GM21529 (cell line): ENCODE results near the gene PRUNE2.

ENCODE experiments used
- ATAC-seq: cut with Tn5 transposase; IDR thresholded peaks from one replicate; pipeline ENCODE4 v1.9.1; 2021; ENCODE audit not compliant: unreplicated experiment

PRUNE2 gene

GRCh38 chr9:76630916-76631315 is 275.0 kb downstream of the PRUNE2 start:
- ATAC-seq: no peak

GRCh38 chr9:76629205-76629990 is 276.5 kb downstream of the PRUNE2 start:
- no peak for ATAC-seq

GRCh38 chr9:76628155-76628554 is 277.8 kb downstream of the PRUNE2 start:
- no peak for ATAC-seq

- no peak for ATAC-seq
Measured at GRCh38 chr9:76626980-76627379, 278.9 kb downstream of the PRUNE2 start.

GRCh38 chr9:76626141-76626540 is 279.8 kb downstream of the PRUNE2 start:
- ATAC-seq: no peak

GRCh38 chr9:76624391-76625048 is 281.4 kb downstream of the PRUNE2 start:
- peak; percentile 97 for ATAC-seq

GRCh38 chr9:76620996-76621395 is 284.9 kb downstream of the PRUNE2 start:
- ATAC-seq: no peak

GRCh38 chr9:76620581-76620980 is 285.3 kb downstream of the PRUNE2 start:
- no peak for ATAC-seq

- no peak for ATAC-seq
Measured at GRCh38 chr9:76619640-76620039, 286.3 kb downstream of the PRUNE2 start.

- no peak for ATAC-seq
Measured at GRCh38 chr9:76619197-76619596, 286.7 kb downstream of the PRUNE2 start.

- no peak for ATAC-seq
Measured at GRCh38 chr9:76618762-76619161, 287.2 kb downstream of the PRUNE2 start.

- ATAC-seq: no peak
Measured at GRCh38 chr9:76617497-76618175, 288.3 kb downstream of the PRUNE2 start.

- ATAC-seq: no peak
Measured at GRCh38 chr9:76616780-76617179, 289.1 kb downstream of the PRUNE2 start.

GRCh38 chr9:76615177-76615603 is 290.7 kb downstream of the PRUNE2 start:
- no peak for ATAC-seq

GRCh38 chr9:76613974-76614373 is 291.9 kb downstream of the PRUNE2 start:
- ATAC-seq: no peak

GRCh38 chr9:76613150-76613781 is 292.6 kb downstream of the PRUNE2 start:
- no peak for ATAC-seq

- no peak for ATAC-seq
Measured at GRCh38 chr9:76610011-76610352, 295.9 kb downstream of the PRUNE2 start.

GRCh38 chr9:76609285-76610010 is 296.5 kb downstream of the PRUNE2 start:
- ATAC-seq: no peak

- ATAC-seq: no peak
Measured at GRCh38 chr9:76608575-76609273, 297.2 kb downstream of the PRUNE2 start.

- no peak for ATAC-seq
Measured at GRCh38 chr9:76607730-76608436, 298.0 kb downstream of the PRUNE2 start.
